Motor neuron (in vitro differentiated cells): ENCODE data around the gene KRTAP5-11. TPM values are rescaled to one million over a fixed set of nuclear protein-coding genes. Genes with fewer than 3 reads are reported as not detected.

ENCODE experiments used
- ATAC-seq, 8 experiments: fragments of 200-7000 bp; cut with Tn5 transposase; replicated peaks in 6 of 8; 2 replicates each; pipeline ENCODE4 v1.8.0; 2021; ENCODE audit warnings: mild to moderate bottlenecking in 8 of 8, moderate library complexity in 8 of 8
- H3K27ac ChIP-seq, 2 donors: fragments of 250-450 bp; sonication (Bioruptor Pico); 2 replicates each; pipeline ENCODE4 v1.9.0; 2021; ENCODE audit warnings: antibody characterized with exemption in 2 of 2, mild to moderate bottlenecking in 2 of 2, moderate library complexity in 1 of 2
- H3K4me1 ChIP-seq, 2 donors: fragments of 250-450 bp; sonication (Bioruptor Pico); replicated peaks in 1 of 2; 2 replicates each; pipeline ENCODE4 v1.6.1; 2021; ENCODE audit warnings: antibody characterized with exemption in 2 of 2, mild to moderate bottlenecking in 2 of 2, moderate library complexity in 1 of 2
- H3K4me3 ChIP-seq, 5 donors: fragments of 250-450 bp; sonication (Bioruptor Pico); 2 replicates each; pipeline ENCODE4 v1.9.0; 2021; ENCODE audit warnings: antibody characterized with exemption in 5 of 5, mild to moderate bottlenecking in 5 of 5, moderate library complexity in 4 of 5
- WGBS, 10 experiments: fragments of 450-650 bp; shearing (Covaris generic); methylation state at CpG; one replicate each; pipeline ENCODE4 v1.0.0; 2022; 5-methylcytosine and 5-hydroxymethylcytosine counted together
- in situ Hi-C, 9 experiments: fragments of 400-800 bp; cut with MboI; loops; one replicate each; pipeline ENCODE4 v1.15.0; 2021; ENCODE audit warnings: low sequenced_read_pairs in 9 of 9, low pct_unique_long_range_greater_than_20kb in 2 of 9; ENCODE audit not compliant: unreplicated experiment in 9 of 9
- total RNA-seq, 8 experiments: library from RNA; unstranded; fragments of 300-600 nt; gene quantifications; 2 replicates each; pipeline versions ENCODE4 v1.2.3 to v1.2.4, GENCODE V29; 2022

The KRTAP5-11 gene
- total RNA-seq, 8 experiments from 2014 or later, result 0.76 TPM; not detected in 7

GRCh38 chr11:71563406-71563805, 19.3 kb downstream of the KRTAP5-11 start:
- WGBS, 10 experiments, result 11 to 52% (median 30%) methylated on average over 2 to 8 of the region's 8 CpGs
- Histone ChIP-seq H3K4me3 (no peak overlapping the region), H3K4me1 (peaks cover 0 to 4% of the 10 kb centered on the region in 2 donors), H3K27ac (no peak overlapping the region)
- in situ Hi-C loops, result no loop called here
- ATAC-seq, result peak in 3 of 8 experiments; percentile 55 to 81 (median 71)

DNA sequence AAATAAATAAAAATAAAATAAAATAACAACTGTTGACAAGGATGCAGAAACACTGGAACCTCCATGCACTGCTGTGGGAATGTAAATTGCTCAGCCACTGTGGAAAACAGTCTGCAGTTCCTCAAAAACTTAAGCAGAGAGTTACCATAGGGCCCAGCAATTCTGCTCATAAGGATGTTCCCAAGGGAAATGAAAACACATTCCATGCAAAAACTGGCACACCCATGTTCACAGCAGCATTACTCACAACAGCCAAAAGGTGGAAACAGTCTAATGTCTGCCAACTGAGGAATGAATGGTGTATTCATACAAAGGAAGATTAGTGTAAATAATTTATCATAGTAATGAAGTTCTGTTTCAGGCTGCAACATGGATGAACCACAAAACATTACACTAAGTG, 20.6 kb downstream of the KRTAP5-11 start:
- ATAC-seq, result no peak
- in situ Hi-C loops, result no loop called here
- Histone ChIP-seq H3K4me1 (peaks cover 0 to 4% of the 10 kb centered on the region in 2 donors), H3K4me3 (no peak overlapping the region), H3K27ac (no peak overlapping the region)

DNA sequence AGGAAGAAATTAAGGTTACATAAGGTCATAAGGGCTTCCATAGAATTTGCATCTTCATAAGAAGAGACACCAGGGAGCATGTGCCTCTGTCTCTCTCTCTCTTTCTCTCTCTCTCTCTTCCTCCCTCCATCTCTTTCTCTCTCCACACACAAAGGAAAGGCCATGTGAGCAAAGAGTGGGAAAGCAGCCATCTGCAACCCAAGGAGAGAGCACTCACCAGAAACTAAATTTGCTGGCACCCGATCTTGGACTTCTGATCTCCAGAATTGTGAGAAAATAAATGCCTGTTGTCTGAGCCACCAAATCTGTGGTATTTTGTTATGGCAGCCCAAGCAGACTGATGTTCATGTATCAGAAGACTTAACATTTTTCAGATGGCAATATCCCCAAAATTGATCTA, 23.7 kb downstream of the KRTAP5-11 start:
- ATAC-seq, result no peak
- no peaks in the 10 kb centered on the region for H3K4me1 ChIP-seq
- no peak overlapping the region for H3K27ac ChIP-seq
- in situ Hi-C loops, result no loop called here
- H3K4me3 ChIP-seq, result no peak overlapping the region
- WGBS, 10 experiments, result 14 to 100% (median 82%) methylated on average over 1 of the region's 1 CpG; no CpG with 5 or more reads in 4 of the 10 experiments

DNA sequence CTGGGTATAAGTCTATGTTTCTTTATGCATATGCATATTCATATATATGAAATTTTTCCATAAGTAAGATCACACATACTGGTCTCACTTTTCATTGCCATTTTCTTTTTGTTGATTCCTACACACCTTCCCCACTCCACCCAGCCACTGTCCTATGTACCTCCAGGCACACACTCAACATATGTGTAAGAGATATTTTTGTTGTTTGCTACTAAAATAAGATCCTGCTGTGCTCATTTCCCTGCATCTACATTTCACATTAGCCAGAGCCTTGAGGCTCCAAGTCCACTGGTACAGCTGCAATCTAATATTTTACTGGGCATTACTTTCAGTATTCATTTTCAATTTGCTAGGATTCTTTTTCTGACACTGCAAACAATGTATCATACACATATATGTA, 25.4 kb downstream of the KRTAP5-11 start:
- Histone ChIP-seq H3K27ac (no peak overlapping the region), H3K4me3 (no peak overlapping the region), H3K4me1 (no peaks in the 10 kb centered on the region)
- in situ Hi-C loops, result no loop called here
- ATAC-seq, result peak in 3 of 8 experiments; percentile 69 to 82 (median 82)

DNA sequence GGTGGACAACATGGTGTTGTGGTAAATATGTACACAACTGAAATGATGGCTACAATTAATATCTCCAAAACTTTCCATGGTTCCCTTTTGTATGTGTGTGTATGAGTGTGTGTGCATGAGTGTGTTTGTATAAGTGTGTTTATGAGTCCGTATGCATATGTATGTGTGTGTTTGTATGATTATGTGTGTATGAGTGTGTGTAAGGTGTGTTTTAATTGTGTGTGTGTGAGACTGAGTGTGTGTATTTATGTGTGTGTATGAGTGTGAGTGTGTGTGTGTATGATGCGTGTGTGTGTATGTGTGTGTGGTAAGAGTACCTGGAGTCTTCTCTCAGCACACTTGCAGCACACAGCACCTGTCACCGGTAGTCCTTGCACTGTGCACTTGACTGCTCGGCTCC, 26.7 kb downstream of the KRTAP5-11 start:
- in situ Hi-C loops, result no loop called here
- H3K4me1 ChIP-seq, result no peaks in the 10 kb centered on the region
- no peak for ATAC-seq
- no peak overlapping the region for H3K4me3 ChIP-seq
- no peak overlapping the region for H3K27ac ChIP-seq
- 40 to 100% (median 82%) methylated on average over 1 to 4 of the region's 4 CpGs; no CpG with 5 or more reads in 2 of the 10 experiments for WGBS, 10 experiments

DNA sequence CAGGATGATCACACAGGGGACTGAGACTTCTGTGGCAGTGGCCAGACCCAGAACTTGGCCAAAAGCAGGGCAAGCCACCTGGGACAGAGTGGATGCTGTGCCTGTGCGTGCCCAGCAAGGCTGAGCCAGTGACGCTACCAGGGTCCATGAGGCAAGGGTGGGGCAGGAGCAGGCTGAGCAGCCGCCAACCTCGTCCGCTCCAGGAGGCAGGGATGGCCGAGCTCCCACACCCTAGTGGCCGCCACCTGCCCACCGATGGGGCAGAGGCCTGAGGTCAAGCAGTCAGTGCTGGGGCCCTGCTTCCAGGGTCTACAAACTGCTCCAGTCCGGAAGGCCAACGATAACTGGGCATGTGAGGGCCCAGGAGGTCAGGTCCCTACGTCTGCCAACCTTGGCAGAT, 27.2 kb downstream of the KRTAP5-11 start:
- ATAC-seq, result no peak
- no peak overlapping the region for H3K27ac ChIP-seq
- 50 to 100% (median 86%) methylated on average over 1 to 4 of the region's 11 CpGs; no CpG with 5 or more reads in 6 of the 10 experiments for WGBS, 10 experiments
- H3K4me3 ChIP-seq, result no peak overlapping the region
- H3K4me1 ChIP-seq, result no peaks in the 10 kb centered on the region
- in situ Hi-C loops, result no loop called here

DNA sequence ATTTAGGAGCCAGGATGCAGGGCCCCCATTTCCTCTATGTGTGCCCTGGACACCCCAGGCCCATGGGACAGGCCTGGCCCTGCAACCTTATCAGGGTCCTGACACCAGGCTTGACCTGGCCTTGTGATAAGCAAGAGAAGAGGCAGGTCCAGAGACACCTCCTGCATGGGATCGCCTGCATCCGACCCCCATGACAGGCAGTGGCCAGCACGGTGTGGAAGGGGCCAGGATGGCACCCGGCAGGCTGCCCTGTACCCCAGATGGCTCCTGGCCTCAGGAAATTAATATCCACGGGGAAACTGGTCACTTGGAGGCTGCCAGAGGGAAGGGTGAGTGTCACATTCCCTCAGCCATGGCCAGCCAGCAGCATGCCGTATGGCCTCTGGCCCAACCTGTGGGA, 27.7 kb downstream of the KRTAP5-11 start:
- in situ Hi-C loops, result no loop called here
- Histone ChIP-seq H3K4me1 (no peaks in the 10 kb centered on the region), H3K4me3 (no peak overlapping the region), H3K27ac (no peak overlapping the region)
- WGBS, 10 experiments, result 26 to 83% (median 55%) methylated on average over 1 to 5 of the region's 6 CpGs; no CpG with 5 or more reads in 6 of the 10 experiments
- no peak for ATAC-seq

GRCh38 chr11:71551711-71552110, 31.0 kb downstream of the KRTAP5-11 start:
- H3K27ac ChIP-seq, result no peak overlapping the region
- H3K4me3 ChIP-seq, result no peak overlapping the region
- in situ Hi-C loops, result no loop called here
- H3K4me1 ChIP-seq, result no peaks in the 10 kb centered on the region
- WGBS, 10 experiments, result 17 to 100% (median 94%) methylated on average over 1 of the region's 1 CpG; no CpG with 5 or more reads in 2 of the 10 experiments
- no peak for ATAC-seq

- H3K4me3 ChIP-seq, result no peak overlapping the region
- H3K4me1 ChIP-seq, result no peaks in the 10 kb centered on the region
- WGBS, 10 experiments, result 47% methylated on average over 4 of the region's 5 CpGs; no CpG with 5 or more reads in 9 of the 10 experiments
- no peak for ATAC-seq
- in situ Hi-C loops, result no loop called here
- H3K27ac ChIP-seq, result no peak overlapping the region
These were observed 33.9 kb downstream of the KRTAP5-11 start for GRCh38 chr11:71548716-71549151.

DNA sequence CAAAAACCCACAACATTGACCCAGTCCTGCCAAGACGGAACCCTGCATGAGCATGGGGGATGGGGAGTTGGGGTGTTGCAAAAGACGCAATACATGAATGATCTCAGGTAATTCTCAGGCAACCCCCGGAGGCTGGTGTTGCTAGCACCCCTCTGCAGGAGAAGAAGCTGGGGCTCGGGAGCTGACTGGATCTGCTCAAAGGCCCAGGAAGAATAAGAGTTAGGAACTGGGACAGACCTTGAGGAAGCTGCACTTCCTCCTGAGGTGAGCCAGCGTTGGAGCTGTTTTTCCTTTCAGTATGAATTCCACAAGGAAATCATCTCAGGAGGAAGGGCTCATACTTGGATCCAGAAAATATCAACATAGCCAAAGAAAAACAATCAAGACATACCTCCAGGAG, 34.6 kb downstream of the KRTAP5-11 start, which contains the start of gene KRTAP5-9:
TSS of gene KRTAP5-9 (plus strand) at position 301 of the 400 bp plus-strand sequence. CDS start 238 bp downstream, outside the sequence.
- in situ Hi-C loops, result no loop called here
- 17 to 86% (median 76%) methylated on average over 1 to 3 of the region's 5 CpGs; no CpG with 5 or more reads in 5 of the 10 experiments for WGBS, 10 experiments
- H3K27ac ChIP-seq, result no peak within 1 kb of the TSS

DNA sequence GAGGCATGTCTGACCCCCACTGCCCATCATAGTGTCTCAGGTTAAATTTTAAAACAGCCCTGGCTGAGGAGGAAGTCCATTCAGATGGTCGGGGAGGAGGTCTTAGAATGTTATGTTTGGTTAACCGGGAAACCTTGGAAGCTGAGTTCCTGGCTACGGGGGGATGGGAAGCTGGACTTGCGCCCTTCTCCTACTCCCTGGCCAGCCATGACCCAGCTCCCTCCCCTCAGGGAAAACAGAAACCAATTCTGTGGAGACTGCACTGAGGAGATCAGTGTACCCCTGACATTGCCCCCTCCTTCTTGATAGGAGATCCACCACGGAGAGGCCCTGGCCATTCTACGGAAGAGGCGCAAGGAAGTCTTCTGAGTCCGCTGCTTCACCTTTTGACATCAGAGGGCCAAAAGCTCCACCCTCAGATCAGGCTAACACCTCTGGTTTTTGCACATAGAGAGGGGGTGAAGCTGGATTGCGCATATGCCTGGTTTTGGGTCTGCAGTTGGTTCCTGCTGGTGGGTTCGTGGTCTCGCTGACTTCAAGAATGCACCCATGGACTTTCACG, 37.2 kb downstream of the KRTAP5-11 start:
- H3K4me1 ChIP-seq, result no peaks in the 10 kb centered on the region
- no peak for ATAC-seq
- in situ Hi-C loops, result no loop called here
- no peak overlapping the region for H3K27ac ChIP-seq
- 40 to 100% (median 82%) methylated on average over 1 to 9 of the region's 12 CpGs; no CpG with 5 or more reads in 1 of the 10 experiments for WGBS, 10 experiments
- H3K4me3 ChIP-seq, result no peak overlapping the region

More for the DNA sequence above, 34.6 kb downstream of the KRTAP5-11 start, which contains the start of gene KRTAP5-9:
- H3K4me3 ChIP-seq, result no peak within 1 kb of the TSS
- no peak for ATAC-seq
- H3K4me1 ChIP-seq, result no peaks in the 10 kb centered on the region

GRCh38 chr11:71544525-71545214, 38.0 kb downstream of the KRTAP5-11 start:
- no peaks in the 10 kb centered on the region for H3K4me1 ChIP-seq
- no peak for ATAC-seq
- WGBS, 10 experiments, result 25 to 100% (median 48%) methylated on average over 1 to 5 of the region's 6 CpGs
- no peak overlapping the region for H3K27ac ChIP-seq
- in situ Hi-C loops, result no loop called here
- no peak overlapping the region for H3K4me3 ChIP-seq

GRCh38 chr11:71543866-71544265, 38.8 kb downstream of the KRTAP5-11 start:
- WGBS, 10 experiments, result 0 to 90% (median 61%) methylated on average over 1 to 8 of the region's 8 CpGs; no CpG with 5 or more reads in 3 of the 10 experiments
- in situ Hi-C loops, result no loop called here
- Histone ChIP-seq H3K4me1 (no peaks in the 10 kb centered on the region), H3K27ac (no peak overlapping the region), H3K4me3 (no peak overlapping the region)
- ATAC-seq, result peak in 2 of 8 experiments; percentile 40 to 50
